Measurements from ENCODE around the gene C8A.

GRCh38 chr1:56923201-56923600 is 68.6 kb downstream of the C8A start:
- TF ChIP-seq BCLAF1 (IDR thresholded peaks at IDR 0.05) = no peak
- no peak for TF ChIP-seq CTCF (IDR thresholded peaks at IDR 0.05 in 2 of 3, conservative IDR thresholded peaks at IDR 0.05 in 1 of 3; ENCODE audit: control insufficient read depth in 2 of 3, extremely low read depth in 1 of 3, insufficient read depth in 1 of 3, low read depth in 3 of 3, low read length in 3 of 3)
- no peak for TF ChIP-seq ATF3 (IDR thresholded peaks at IDR 0.05; ENCODE audit: borderline replicate concordance, extremely low read depth, low read depth, low read length)
- no peak for TF ChIP-seq RAD21 (IDR thresholded peaks at IDR 0.05; ENCODE audit: insufficient read depth, low read depth, low read length)
- no peak for TF ChIP-seq MAX (IDR thresholded peaks at IDR 0.05; ENCODE audit: low read depth, low read length)
- no peak for TF ChIP-seq ZBTB33 (IDR thresholded peaks at IDR 0.05)
- no peak for TF ChIP-seq SIN3A (IDR thresholded peaks at IDR 0.05; ENCODE audit: low read depth, low read length)
- TF ChIP-seq CEBPB (IDR thresholded peaks at IDR 0.05; ENCODE audit: borderline replicate concordance in 1 of 2, low read depth in 2 of 2, low read length in 2 of 2) = no peak
- TF ChIP-seq RFX5 (IDR thresholded peaks at IDR 0.05; ENCODE audit: low read depth, low read length) = no peak
- no peak for TF ChIP-seq MXI1 (IDR thresholded peaks at IDR 0.05; ENCODE audit: low read depth, low read length)
- TF ChIP-seq ASH2L (IDR thresholded peaks at IDR 0.05; ENCODE audit: borderline replicate concordance, low read depth) = no peak

Measured in GM12878 (cell line).